Lower leg skin (tissue), 3 donors: Measurements from ENCODE around the gene CATSPERB.

Experiments used
- CTCF ChIP-seq, 3 donors: fragments of 450-650 bp; IDR thresholded peaks; one replicate each; pipeline ENCODE4 v1.5.1; 2016; ENCODE audit warnings: antibody characterized with exemption in 3 of 3, mild to moderate bottlenecking in 3 of 3, moderate library complexity in 2 of 3
- POLR2A ChIP-seq, 2 donors: fragments of 450-650 bp; IDR thresholded peaks; one replicate each; pipeline ENCODE4 v1.6.1; 2016 to 2017; ENCODE audit warnings: antibody characterized with exemption in 2 of 2, mild to moderate bottlenecking in 1 of 2, moderate library complexity in 1 of 2

GRCh38 chr14:91573894-91574837 lies 157.7 kb downstream of the CATSPERB start:
- TF ChIP-seq POLR2A (IDR thresholded peaks at IDR 0.05) (no peak), CTCF (IDR thresholded peaks at IDR 0.05) (no peak)
